Mesodermal cell (in vitro differentiated cells): ENCODE data around the gene TBC1D2B.
"Not testable (repeated sequence)": the region's sequence is repeated elsewhere in the genome, so short reads cannot be mapped to it uniquely, and the experiment has no call there.

Experiments
- H3K27ac ChIP-seq: 2 replicates; pipeline ENCODE4 v1.7.0; 2013; ENCODE audit warnings: mild to moderate bottlenecking, low read depth, low read length, moderate library complexity; ENCODE audit not compliant: severe bottlenecking
- H3K36me3 ChIP-seq: 2 replicates; pipeline ENCODE4 v1.7.1; 2013; ENCODE audit warnings: mild to moderate bottlenecking, low read length, moderate library complexity; ENCODE audit not compliant: control insufficient read depth, insufficient read depth
- H3K4me1 ChIP-seq: one replicate; pipeline ENCODE4 v1.7.1; 2013; ENCODE audit warnings: mild to moderate bottlenecking, low read length; ENCODE audit not compliant: insufficient read depth, control insufficient read depth, poor library complexity, severe bottlenecking
- H3K4me3 ChIP-seq: 2 replicates; pipeline ENCODE4 v1.7.0; 2013; ENCODE audit warnings: low read length, control low read depth, mild to moderate bottlenecking; ENCODE audit not compliant: insufficient read depth, poor library complexity, severe bottlenecking; ENCODE audit errors: extremely low read depth
- H3K9me3 ChIP-seq: 2 replicates; pipeline ENCODE4 v1.7.1; 2013; ENCODE audit warnings: mild to moderate bottlenecking, low read length, moderate library complexity; ENCODE audit not compliant: control insufficient read depth
- WGBS, 2 experiments: methylation state at CpG; one replicate each; pipeline ENCODE4 v1.1.5; 2013; ENCODE audit warnings: missing lambda C conversion rate in 2 of 2; ENCODE audit not compliant: insufficient coverage in 2 of 2; 5-methylcytosine and 5-hydroxymethylcytosine counted together

Gene TBC1D2B

GRCh38 chr15:77970813-77971360, 106.6 kb downstream of the TBC1D2B start:
- H3K4me3 ChIP-seq, H3K36me3 ChIP-seq, H3K27ac ChIP-seq, H3K4me1 ChIP-seq, H3K9me3 ChIP-seq: not testable (repeated sequence)
- 100% methylated on average over 1 of the region's 4 CpGs for WGBS, 2 experiments

- H3K4me3 ChIP-seq = no peak overlapping the region
- WGBS, 2 experiments = 86% methylated on average over 1 of the region's 2 CpGs; no CpG with 5 or more reads in 1 of the 2 experiments
- no peak overlapping the region for H3K27ac ChIP-seq
- H3K4me1 ChIP-seq = no peaks in the 10 kb centered on the region
- H3K9me3 ChIP-seq = no peaks in the 10 kb centered on the region
- H3K36me3 ChIP-seq = no peaks in the 10 kb centered on the region
These were observed 108.5 kb downstream of the TBC1D2B start for GRCh38 chr15:77969055-77969454.

GRCh38 chr15:77967798-77968197, 109.7 kb downstream of the TBC1D2B start:
- H3K27ac ChIP-seq = no peak overlapping the region
- WGBS, 2 experiments = no CpG with 5 or more reads among the region's 1 CpG
- no peaks in the 10 kb centered on the region for H3K4me1 ChIP-seq
- H3K36me3 ChIP-seq = no peaks in the 10 kb centered on the region
- no peaks in the 10 kb centered on the region for H3K9me3 ChIP-seq
- H3K4me3 ChIP-seq = no peak overlapping the region

GRCh38 chr15:77967235-77967615, 110.3 kb downstream of the TBC1D2B start:
- not testable (repeated sequence) for H3K36me3 ChIP-seq, H3K4me1 ChIP-seq, H3K27ac ChIP-seq, H3K9me3 ChIP-seq, H3K4me3 ChIP-seq
- WGBS, 2 experiments = 72 to 76% methylated on average over 4 to 5 of the region's 5 CpGs

GRCh38 chr15:77966540-77967234, 110.8 kb downstream of the TBC1D2B start:
- Histone ChIP-seq H3K9me3 (no peaks in the 10 kb centered on the region), H3K36me3 (no peaks in the 10 kb centered on the region), H3K27ac (no peak overlapping the region), H3K4me1 (no peaks in the 10 kb centered on the region), H3K4me3 (no peak overlapping the region)
- 0 to 20% methylated on average over 1 of the region's 4 CpGs for WGBS, 2 experiments

GRCh38 chr15:77964193-77964592, 113.3 kb downstream of the TBC1D2B start:
- Histone ChIP-seq H3K9me3 (no peaks in the 10 kb centered on the region), H3K4me1 (no peaks in the 10 kb centered on the region), H3K4me3 (no peak overlapping the region), H3K27ac (no peak overlapping the region), H3K36me3 (no peaks in the 10 kb centered on the region)
- no CpG with 5 or more reads among the region's 1 CpG for WGBS, 2 experiments

GRCh38 chr15:77959432-77959879, 118.1 kb downstream of the TBC1D2B start:
- 9% methylated on average over 17 of the region's 17 CpGs for WGBS, 2 experiments
- no peak overlapping the region for H3K27ac ChIP-seq
- H3K9me3 ChIP-seq = no peaks in the 10 kb centered on the region
- no peaks in the 10 kb centered on the region for H3K4me1 ChIP-seq
- H3K36me3 ChIP-seq = no peaks in the 10 kb centered on the region
- H3K4me3 ChIP-seq = no peak overlapping the region

GRCh38 chr15:77958716-77959431, 118.6 kb downstream of the TBC1D2B start:
- H3K27ac ChIP-seq, H3K4me1 ChIP-seq, H3K36me3 ChIP-seq, H3K4me3 ChIP-seq, H3K9me3 ChIP-seq: not testable (repeated sequence)
- WGBS, 2 experiments = 92 to 97% methylated on average over 4 to 5 of the region's 7 CpGs

GRCh38 chr15:77958021-77958420, 119.5 kb downstream of the TBC1D2B start:
- not testable (repeated sequence) for H3K4me1 ChIP-seq, H3K36me3 ChIP-seq, H3K27ac ChIP-seq, H3K4me3 ChIP-seq, H3K9me3 ChIP-seq
- WGBS, 2 experiments = 71 to 78% methylated on average over 1 of the region's 2 CpGs

- H3K9me3 ChIP-seq, H3K4me1 ChIP-seq, H3K36me3 ChIP-seq, H3K27ac ChIP-seq, H3K4me3 ChIP-seq: not testable (repeated sequence)
- WGBS, 2 experiments = 51% methylated on average over 2 of the region's 5 CpGs; no CpG with 5 or more reads in 1 of the 2 experiments
These were observed 123.6 kb downstream of the TBC1D2B start for GRCh38 chr15:77953926-77954325.

- 89% methylated on average over 3 of the region's 5 CpGs; no CpG with 5 or more reads in 1 of the 2 experiments for WGBS, 2 experiments
- H3K9me3 ChIP-seq, H3K4me3 ChIP-seq, H3K4me1 ChIP-seq, H3K27ac ChIP-seq, H3K36me3 ChIP-seq: not testable (repeated sequence)
These were observed 124.5 kb downstream of the TBC1D2B start for GRCh38 chr15:77952928-77953446.
